HepG2 (cell line): ENCODE results near the gene SNURF. TPM values are rescaled to one million over a fixed set of nuclear protein-coding genes. Genes with fewer than 3 reads are reported as not detected.
A peak's percentile ranks its signal among the peaks of the same experiment; 100 is the strongest.

Experiments used
- ATF4 ChIP-seq, 2 experiments: fragments of 450-650 bp in 1 of 2; sonication (generic) in 1 of 2; formaldehyde crosslinking; IDR thresholded peaks; 2 replicates each; pipeline versions ENCODE4 v1.5.0 to v1.8.0; 2020 to 2022; ENCODE audit warnings: mild to moderate bottlenecking in 1 of 2, missing genetic modification reagents in 1 of 2
- GATA4 ChIP-seq: sonication (generic); IDR thresholded peaks from 2 replicates; pipeline ENCODE4 v1.6.1; 2016; ENCODE audit warnings: antibody characterized with exemption, low read depth, borderline replicate concordance
- GLMP ChIP-seq: sonication (generic); formaldehyde crosslinking; IDR thresholded peaks from 2 replicates; pipeline ENCODE4 v1.9.0; 2021; ENCODE audit warnings: missing genetic modification reagents, mild to moderate bottlenecking, borderline replicate concordance
- HNF4A ChIP-seq: sonication (generic); formaldehyde crosslinking; IDR thresholded peaks from 2 replicates; pipeline ENCODE4 v1.4.0; 2020; ENCODE audit warnings: missing genetic modification reagents
- HOXA5 ChIP-seq: sonication (generic); formaldehyde crosslinking; IDR thresholded peaks from 2 replicates; pipeline ENCODE4 v1.4.0; 2020; ENCODE audit warnings: missing genetic modification reagents
- KLF15 ChIP-seq: sonication (generic); formaldehyde crosslinking; IDR thresholded peaks from 2 replicates; pipeline ENCODE4 v1.8.1; 2023; ENCODE audit warnings: borderline replicate concordance, mild to moderate bottlenecking, inconsistent platforms, missing genetic modification reagents, mixed read lengths
- LCORL ChIP-seq, 2 experiments: fragments of 450-650 bp in 1 of 2; sonication (generic) in 1 of 2; formaldehyde crosslinking in 1 of 2; IDR thresholded peaks; 2 replicates each; pipeline versions ENCODE4 v1.5.0 to v1.6.1; 2017 to 2020; ENCODE audit warnings: antibody characterized with exemption in 1 of 2, missing genetic modification reagents in 1 of 2
- MTF1 ChIP-seq: sonication (generic); formaldehyde crosslinking; IDR thresholded peaks from 2 replicates; pipeline ENCODE4 v1.5.0; 2020; ENCODE audit warnings: missing genetic modification reagents
- NFIC ChIP-seq: IDR thresholded peaks from 2 replicates; pipeline ENCODE4 v1.6.1; 2012; ENCODE audit warnings: mild to moderate bottlenecking, low read length, inconsistent platforms
- PAXIP1 ChIP-seq: sonication (generic); formaldehyde crosslinking; conservative IDR thresholded peaks from 2 replicates; pipeline ENCODE4 v1.4.0; 2020; ENCODE audit warnings: mild to moderate bottlenecking, missing genetic modification reagents, moderate library complexity
- RXRB ChIP-seq: IDR thresholded peaks from 2 replicates; pipeline ENCODE4 v1.6.1; 2016; ENCODE audit warnings: borderline replicate concordance, missing genetic modification reagents, missing compliant biosample characterization
- SMC3 ChIP-seq: IDR thresholded peaks from 2 replicates; pipeline ENCODE4 v1.6.1; 2011; ENCODE audit warnings: low read length, improper control_type of control experiment
- TEAD2 ChIP-seq: sonication (generic); formaldehyde crosslinking; IDR thresholded peaks from 2 replicates; pipeline ENCODE4 v1.9.0; 2021; ENCODE audit warnings: missing genetic modification reagents
- ZBTB34 ChIP-seq: sonication (generic); formaldehyde crosslinking; IDR thresholded peaks from 2 replicates; pipeline ENCODE4 v1.8.0; 2022; ENCODE audit warnings: mild to moderate bottlenecking, missing genetic modification reagents
- ZIK1 ChIP-seq: sonication (generic); formaldehyde crosslinking; IDR thresholded peaks from 2 replicates; pipeline ENCODE4 v1.5.0; 2020; ENCODE audit warnings: mild to moderate bottlenecking, low read depth, missing genetic modification reagents, borderline replicate concordance
- ZNF235 ChIP-seq: sonication (generic); formaldehyde crosslinking; IDR thresholded peaks from 2 replicates; pipeline ENCODE4 v1.8.1; 2023; ENCODE audit warnings: mild to moderate bottlenecking, missing genetic modification reagents, borderline replicate concordance
- ZNF281 ChIP-seq: sonication (generic); formaldehyde crosslinking; IDR thresholded peaks from 2 replicates; pipeline ENCODE4 v1.4.0; 2020; ENCODE audit warnings: missing genetic modification reagents, borderline replicate concordance
- ZNF33A ChIP-seq: sonication (generic); formaldehyde crosslinking; IDR thresholded peaks from 2 replicates; pipeline ENCODE4 v1.5.1; 2020; ENCODE audit warnings: missing genetic modification reagents, mild to moderate bottlenecking, moderate library complexity, borderline replicate concordance
- ZNF383 ChIP-seq: sonication (generic); formaldehyde crosslinking; IDR thresholded peaks from 2 replicates; pipeline ENCODE4 v1.4.0; 2020; ENCODE audit warnings: missing genetic modification reagents, mild to moderate bottlenecking, borderline replicate concordance
- ZNF839 ChIP-seq: sonication (generic); formaldehyde crosslinking; IDR thresholded peaks from 2 replicates; pipeline ENCODE4 v1.4.0; 2020; ENCODE audit warnings: missing genetic modification reagents, mild to moderate bottlenecking, borderline replicate concordance
- polyA plus RNA-seq, 8 experiments: library from polyadenylated mRNA; depleted of rRNA in 3 of 8; stranded (reverse) in 7 of 8; unstranded in 1 of 8; fragments of >200 nt; fragmentation: Illumina TruSeq in 4 of 8; extraction: Trizol in 4 of 8; gene quantifications; 2 replicates each; pipeline versions ENCODE4 v1.2.1 to v1.2.3, GENCODE V29; 2011 to 2016; ENCODE audit warnings: low read depth in 4 of 8, missing spikeins in 1 of 8, mixed read lengths in 1 of 8; ENCODE audit not compliant: insufficient read depth in 1 of 8
- total RNA-seq, 5 experiments: library from RNA; depleted of rRNA; stranded (reverse); fragments of >200 nt; fragmentation: Illumina TruSeq; extraction: Trizol; gene quantifications; 2 replicates each; pipeline ENCODE4 v1.2.3, GENCODE V29; 2016; ENCODE audit warnings: low read depth in 1 of 5

SNURF gene
- total and polyA plus RNA-seq, 2 of the 13 experiments (the other 11 are each of a cell fraction or from before 2014, with no cell fraction given) = 2.1 to 7.6 TPM

GRCh38 chr15:24924153-24924552, 30.6 kb upstream of the SNURF start (continued):
- TF ChIP-seq ZBTB34 = no peak
- 0 out of 2 replicates have a peak, but pooled peaks have one; percentile 27 for TF ChIP-seq GATA4
- no peak for TF ChIP-seq KLF15 (CRISPR knock-in tag)
- no peak for TF ChIP-seq NFIC
- no peak for TF ChIP-seq ATF4 (CRISPR knock-in tag; IDR thresholded peaks at IDR 0.05)
- TF ChIP-seq SMC3 = no peak
- no peak for TF ChIP-seq LCORL (IDR thresholded peaks at IDR 0.05)
- TF ChIP-seq LCORL (CRISPR knock-in tag; IDR thresholded peaks at IDR 0.05) = peak; percentile 27; the same call in 1 of the 2 replicates
- no peak for TF ChIP-seq ZNF839
- peak; percentile 94 for TF ChIP-seq HOXA5
- no peak for TF ChIP-seq ZNF281 (CRISPR knock-in tag)
- no peak for TF ChIP-seq ZNF383 (CRISPR knock-in tag)
- no peak for TF ChIP-seq ZNF235 (CRISPR knock-in tag)
- 0 out of 2 replicates have a peak, but pooled peaks have one; percentile 7 for TF ChIP-seq RXRB (CRISPR knock-in tag)
- no peak for TF ChIP-seq ZNF33A (CRISPR knock-in tag)
- no peak for TF ChIP-seq GLMP (CRISPR knock-in tag)
- no peak for TF ChIP-seq MTF1 (CRISPR knock-in tag)
- TF ChIP-seq HNF4A (CRISPR knock-in tag) = peak; percentile 41; the same call in 1 of the 2 replicates
- TF ChIP-seq PAXIP1 (CRISPR knock-in tag) = peak; percentile 68
- TF ChIP-seq TEAD2 (CRISPR knock-in tag) = no peak
- TF ChIP-seq ZIK1 (CRISPR knock-in tag) = no peak
